SH-SY5Y (cell line): ENCODE data around the gene SCGB2B2.

Source experiments
- GATA2 ChIP-seq: IDR thresholded peaks from 2 replicates; pipeline ENCODE4 v1.6.1; 2011; ENCODE audit warnings: mild to moderate bottlenecking, low read depth, low read length
- GATA3 ChIP-seq: IDR thresholded peaks from 2 replicates; pipeline ENCODE4 v1.6.1; 2011; ENCODE audit warnings: low read depth, mild to moderate bottlenecking, low read length, moderate library complexity

- TF ChIP-seq GATA3 (no peak), GATA2 (peak; percentile 84)
These were observed 31.9 kb downstream of the SCGB2B2 start for GRCh38 chr19:34644991-34645461.
